Measurements from ENCODE around the gene SLC37A3.

SLC37A3 gene

GRCh38 chr7:140330128-140330527, 68.2 kb downstream of the SLC37A3 start:
- Histone ChIP-seq H3K27me3 (replicated peaks; ENCODE audit: control insufficient read depth, insufficient read depth, low read length) (no peaks in the 10 kb centered on the region), H3K4me3 (replicated peaks; ENCODE audit: low read depth, low read length) (no peak overlapping the region), H3K36me3 (ENCODE audit: control insufficient read depth, insufficient read depth, low read length) (no peaks in the 10 kb centered on the region)
- no peak for TF ChIP-seq CTCF (IDR thresholded peaks at IDR 0.05; ENCODE audit: insufficient read depth, low read length, poor library complexity, severe bottlenecking)
- DNase-seq (ENCODE audit: extremely low read depth, insufficient read length), result no peak

GRCh38 chr7:140327261-140327661, 71.1 kb downstream of the SLC37A3 start:
- TF ChIP-seq CTCF (IDR thresholded peaks at IDR 0.05; ENCODE audit: insufficient read depth, low read length, poor library complexity, severe bottlenecking), result no peak
- Histone ChIP-seq H3K27me3 (replicated peaks; ENCODE audit: control insufficient read depth, insufficient read depth, low read length) (no peaks in the 10 kb centered on the region), H3K4me3 (replicated peaks; ENCODE audit: low read depth, low read length) (no peak overlapping the region), H3K36me3 (ENCODE audit: control insufficient read depth, insufficient read depth, low read length) (no peaks in the 10 kb centered on the region)
- DNase-seq (ENCODE audit: extremely low read depth, insufficient read length), result no peak

GRCh38 chr7:140326116-140326928, 72.0 kb downstream of the SLC37A3 start:
- H3K4me3 ChIP-seq (replicated peaks; ENCODE audit: low read depth, low read length), result no peak overlapping the region
- no peaks in the 10 kb centered on the region for H3K27me3 ChIP-seq (replicated peaks; ENCODE audit: control insufficient read depth, insufficient read depth, low read length)
- no peaks in the 10 kb centered on the region for H3K36me3 ChIP-seq (ENCODE audit: control insufficient read depth, insufficient read depth, low read length)
- peak; percentile 67 for TF ChIP-seq CTCF (IDR thresholded peaks at IDR 0.05; ENCODE audit: insufficient read depth, low read length, poor library complexity, severe bottlenecking)
- no peak for DNase-seq (ENCODE audit: extremely low read depth, insufficient read length)

- no peak for TF ChIP-seq CTCF (IDR thresholded peaks at IDR 0.05; ENCODE audit: insufficient read depth, low read length, poor library complexity, severe bottlenecking)
Observed at GRCh38 chr7:140325600-140325999, 72.7 kb downstream of the SLC37A3 start.

GRCh38 chr7:140324714-140325113, 73.6 kb downstream of the SLC37A3 start:
- H3K27me3 ChIP-seq (replicated peaks; ENCODE audit: control insufficient read depth, insufficient read depth, low read length), result no peaks in the 10 kb centered on the region
- DNase-seq (ENCODE audit: extremely low read depth, insufficient read length), result no peak
- no peaks in the 10 kb centered on the region for H3K36me3 ChIP-seq (ENCODE audit: control insufficient read depth, insufficient read depth, low read length)
- TF ChIP-seq CTCF (IDR thresholded peaks at IDR 0.05; ENCODE audit: insufficient read depth, low read length, poor library complexity, severe bottlenecking), result no peak
- H3K4me3 ChIP-seq (replicated peaks; ENCODE audit: low read depth, low read length), result no peak overlapping the region

More at GRCh38 chr7:140325600-140325999, 72.7 kb downstream of the SLC37A3 start:
- no peaks in the 10 kb centered on the region for H3K27me3 ChIP-seq (replicated peaks; ENCODE audit: control insufficient read depth, insufficient read depth, low read length)
- H3K36me3 ChIP-seq (ENCODE audit: control insufficient read depth, insufficient read depth, low read length), result no peaks in the 10 kb centered on the region
- no peak for DNase-seq (ENCODE audit: extremely low read depth, insufficient read length)
- no peak overlapping the region for H3K4me3 ChIP-seq (replicated peaks; ENCODE audit: low read depth, low read length)

All from GM06990 (cell line).